ENCODE measurements around the gene EBF4.
A peak's percentile ranks its signal among the peaks of the same experiment; 100 is the strongest.

The EBF4 gene

DNA sequence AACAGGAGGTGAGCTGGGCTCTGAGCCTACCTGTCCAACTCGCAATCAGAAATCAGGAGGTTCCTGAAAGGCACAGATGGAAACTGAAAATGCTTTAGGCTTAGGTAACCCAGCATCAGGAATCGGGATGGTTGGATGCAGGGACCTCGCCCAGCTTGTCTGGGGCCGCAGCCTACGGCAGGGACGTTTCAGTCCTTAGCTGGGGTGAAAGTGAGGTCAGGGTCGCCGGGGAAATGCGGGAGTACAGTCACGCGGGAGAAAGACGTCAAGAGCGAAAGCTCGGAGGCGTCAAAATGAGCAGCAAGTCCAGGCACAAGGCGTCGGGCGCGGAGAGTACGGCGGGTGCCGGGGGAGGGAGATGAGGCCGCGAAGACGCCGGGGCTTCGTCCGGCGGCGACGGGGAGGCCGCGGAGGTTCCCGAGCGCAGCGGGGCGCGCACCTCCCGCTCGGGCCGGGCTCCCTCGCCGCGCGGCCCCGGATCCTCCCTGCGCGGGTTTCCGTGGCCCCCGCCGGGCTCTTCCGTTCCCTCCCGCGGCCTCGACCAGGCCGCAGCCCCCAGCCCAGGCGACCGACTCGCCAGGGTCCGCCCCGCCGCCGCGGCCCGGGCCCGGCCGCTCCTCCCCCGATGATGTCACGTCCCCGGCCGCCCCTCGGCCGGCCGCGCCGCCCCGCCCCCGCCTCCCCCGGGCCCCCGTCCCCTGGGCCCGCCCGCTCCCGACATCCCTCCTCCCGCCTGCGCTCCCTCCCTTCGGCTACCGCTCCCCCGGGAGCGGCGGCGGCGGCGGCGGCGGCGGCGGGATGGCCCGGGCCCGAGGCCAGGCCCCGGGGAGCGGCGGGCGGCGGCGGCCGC lies at the start of gene EBF4:
Gene EBF4, plus strand, starts transcription at position 745 of the 850 bp plus-strand sequence. CDS start 866 bp downstream, outside the sequence.
- DNase-seq: peak; percentile 10

- no peak for DNase-seq
Measured at GRCh38 chr20:2643708-2644107, 48.9 kb upstream of the EBF4 start.

GRCh38 chr20:2651772-2652723 lies 40.5 kb upstream of the EBF4 start, which contains the start of gene NOP56:
Gene NOP56 (plus strand): TSS chr20:2652632. CDS start chr20:2652661, 29 bp downstream.
- peak; percentile 87 for DNase-seq

DNA sequence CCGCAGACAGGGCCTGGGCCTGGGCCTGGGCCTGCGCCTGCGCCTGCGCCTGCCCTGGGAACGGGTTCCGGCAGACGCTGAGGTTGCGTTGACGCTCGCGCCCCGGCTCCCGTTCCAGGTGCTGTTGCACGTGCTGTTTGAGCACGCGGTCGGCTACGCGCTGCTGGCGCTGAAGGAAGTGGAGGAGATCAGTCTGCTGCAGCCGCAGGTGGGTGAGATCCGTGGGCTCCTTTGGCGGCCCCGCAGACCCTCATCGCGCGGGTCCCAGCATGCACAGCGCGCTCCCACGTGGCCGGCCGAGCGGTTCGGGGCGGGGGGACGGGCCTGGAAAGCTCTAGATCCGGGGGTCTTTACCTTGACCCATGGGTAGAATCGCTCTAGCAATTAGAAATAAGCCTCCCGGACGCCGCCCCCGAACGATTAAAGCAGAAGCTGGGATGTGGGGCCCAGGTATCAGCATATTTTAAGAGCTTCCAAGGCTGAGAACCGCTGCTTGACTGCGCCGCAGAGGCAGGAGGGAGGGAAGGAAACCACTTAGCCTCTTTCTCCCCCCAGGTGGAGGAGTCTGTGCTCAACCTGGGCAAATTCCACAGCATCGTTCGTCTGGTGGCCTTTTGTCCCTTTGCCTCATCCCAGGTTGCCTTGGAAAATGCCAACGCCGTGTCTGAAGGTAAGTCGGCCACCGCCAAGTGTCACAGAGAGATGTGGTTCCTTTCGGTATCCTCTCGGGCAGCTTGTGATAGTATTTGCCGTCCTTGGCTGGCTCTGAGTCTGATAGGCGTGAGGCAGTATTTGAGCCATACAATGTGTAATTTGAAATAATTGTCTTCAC lies 39.6 kb upstream of the EBF4 start:
- DNase-seq: peak; percentile 58

DNA sequence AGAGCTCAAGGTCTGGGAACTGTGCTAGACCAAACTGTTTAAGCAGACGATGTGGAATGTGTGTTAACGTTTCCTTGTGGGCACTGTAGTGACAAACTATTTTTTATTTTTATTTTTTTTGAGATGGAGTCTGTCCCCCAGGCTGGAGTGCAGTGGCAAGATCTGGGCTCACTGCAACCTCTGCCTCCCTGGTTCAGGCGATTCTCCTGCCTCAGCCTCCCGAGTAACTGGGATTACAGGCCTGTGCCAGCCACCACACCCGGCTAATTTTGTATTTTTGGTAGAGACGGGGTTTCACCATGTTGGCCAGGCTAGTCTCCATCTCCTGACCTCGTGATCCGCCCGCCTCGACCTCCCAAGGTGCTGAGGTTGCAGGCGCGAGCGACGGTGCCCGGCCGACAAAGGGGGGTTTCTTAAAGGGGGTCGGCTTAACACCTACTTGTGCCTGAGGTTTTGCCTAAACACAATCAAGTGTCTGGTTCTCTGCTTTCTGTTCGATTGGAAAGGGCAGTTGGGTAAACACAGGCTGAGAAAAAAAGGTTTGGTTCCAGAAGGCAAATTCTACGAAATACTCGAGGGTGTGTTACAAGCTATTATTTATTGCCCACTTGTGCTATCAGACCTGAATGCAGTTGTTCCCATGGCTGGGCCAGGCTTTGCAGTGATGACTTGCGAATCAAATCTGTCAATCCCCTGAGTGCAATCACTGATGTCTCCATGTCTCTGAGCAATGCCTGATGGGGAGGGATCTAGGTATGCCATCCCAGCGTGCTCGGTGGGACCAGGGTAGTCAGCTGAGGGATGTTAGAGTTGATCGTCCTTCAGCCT lies 38.8 kb upstream of the EBF4 start:
- DNase-seq: no peak

GRCh38 chr20:2654384-2654822 lies 38.2 kb upstream of the EBF4 start:
- DNase-seq: no peak

GRCh38 chr20:2654831-2655230 lies 37.7 kb upstream of the EBF4 start:
- no peak for DNase-seq

GRCh38 chr20:2655331-2656116 lies 37.1 kb upstream of the EBF4 start:
- DNase-seq: no peak

GRCh38 chr20:2656471-2657117 lies 36.0 kb upstream of the EBF4 start:
- DNase-seq: no peak

GRCh38 chr20:2657241-2657640 lies 35.3 kb upstream of the EBF4 start:
- DNase-seq: no peak

- DNase-seq: no peak
Measured at GRCh38 chr20:2657674-2658073, 34.9 kb upstream of the EBF4 start.

DNA sequence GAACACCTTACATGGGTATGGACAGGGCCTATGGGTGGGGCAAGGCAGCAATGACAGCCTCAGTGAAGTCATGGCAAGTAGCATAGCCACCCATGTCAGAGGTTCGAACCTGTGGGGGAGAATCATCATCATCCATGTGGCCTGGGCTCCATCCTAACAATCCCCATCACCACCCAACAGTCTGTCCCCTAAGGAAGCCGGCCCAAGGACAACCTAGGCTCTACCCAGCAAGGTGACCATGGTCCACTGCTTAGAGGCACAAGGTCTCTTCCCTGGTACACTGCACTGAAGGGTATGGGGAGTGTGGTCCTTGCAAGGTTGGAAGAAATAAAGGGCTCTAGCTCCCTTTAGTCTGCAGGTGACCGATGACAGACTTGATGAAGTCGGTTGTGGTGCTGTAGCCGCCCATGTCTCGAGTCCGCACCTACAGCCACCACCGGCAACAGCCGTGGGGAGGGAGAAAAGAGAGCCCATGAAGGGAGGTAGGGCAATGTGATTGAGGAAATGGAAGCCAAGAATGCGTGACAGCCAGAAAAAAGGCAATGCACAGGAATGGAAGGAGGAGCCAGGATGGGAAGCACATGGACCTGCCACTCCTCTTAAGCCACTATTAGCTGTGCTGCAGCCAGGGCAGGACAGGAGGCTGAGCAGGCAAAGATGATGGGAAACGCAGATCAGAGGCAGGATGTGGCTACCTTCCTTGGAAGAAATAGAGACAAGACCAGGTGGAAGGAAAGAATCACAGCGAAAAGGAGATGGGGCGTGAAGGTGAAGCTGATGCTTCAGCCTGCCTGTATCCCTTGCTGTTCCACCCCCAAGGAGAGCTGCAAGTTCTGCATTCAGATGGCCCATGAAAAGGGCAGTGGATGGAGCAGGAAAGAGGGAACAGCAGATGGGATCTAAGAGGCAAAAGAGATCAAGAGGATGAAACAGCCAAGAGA lies 33.9 kb upstream of the EBF4 start:
- DNase-seq: no peak

DNA sequence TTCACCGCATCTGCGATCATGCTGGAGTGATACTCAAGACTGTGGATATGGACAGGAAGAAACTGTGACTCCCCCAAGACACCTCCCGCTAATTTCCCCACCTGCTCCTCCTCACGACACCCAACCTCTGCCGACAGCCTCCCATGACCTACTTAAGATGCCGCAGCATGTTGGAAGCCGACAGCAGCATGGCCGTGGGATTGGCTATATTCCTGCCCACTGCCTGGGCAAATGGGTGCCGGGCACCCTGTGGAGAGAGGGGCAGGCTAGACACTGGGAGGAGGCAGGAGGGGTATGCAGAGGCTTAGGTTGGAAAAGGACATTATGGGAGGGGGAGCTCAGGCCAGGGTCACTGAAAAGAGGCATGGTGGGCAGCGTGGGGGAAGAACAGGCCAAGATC lies 33.0 kb upstream of the EBF4 start:
- no peak for DNase-seq

DNA sequence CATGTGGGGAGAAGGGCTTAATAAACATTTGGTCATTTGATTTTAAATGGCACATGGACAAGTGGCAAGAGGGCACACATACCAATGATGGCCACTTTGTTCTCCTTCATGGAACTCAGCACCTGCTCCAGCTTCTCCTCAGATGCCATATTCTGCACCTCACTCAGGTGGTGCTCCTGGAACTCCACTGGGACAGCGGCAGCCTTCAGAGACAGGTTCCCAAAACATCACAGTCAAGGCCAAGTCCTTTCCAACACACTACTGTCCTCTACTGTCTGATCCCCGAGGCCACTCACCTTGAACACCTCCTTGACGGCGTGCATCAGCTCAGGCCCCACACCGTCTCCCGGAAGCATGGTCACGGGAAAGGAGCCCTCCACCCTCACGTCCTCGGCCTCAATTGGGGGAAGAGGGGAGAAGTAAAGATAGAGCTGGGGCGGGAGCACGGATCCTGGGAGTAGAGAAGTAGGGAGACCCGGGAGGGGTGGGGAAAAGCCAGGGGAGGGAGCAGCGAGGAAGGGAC lies 29.2 kb upstream of the EBF4 start:
- no peak for DNase-seq

GRCh38 chr20:2663887-2664719 lies 28.5 kb upstream of the EBF4 start, which contains the start of gene IDH3B:
Gene IDH3B (minus strand): TSS chr20:2664216. CDS start chr20:2664188, 28 bp downstream.
- DNase-seq: peak; percentile 92

- DNase-seq: no peak
Measured at GRCh38 chr20:2671977-2672376, 20.6 kb upstream of the EBF4 start.

GRCh38 chr20:2672446-2672845 lies 20.1 kb upstream of the EBF4 start:
- no peak for DNase-seq

DNA sequence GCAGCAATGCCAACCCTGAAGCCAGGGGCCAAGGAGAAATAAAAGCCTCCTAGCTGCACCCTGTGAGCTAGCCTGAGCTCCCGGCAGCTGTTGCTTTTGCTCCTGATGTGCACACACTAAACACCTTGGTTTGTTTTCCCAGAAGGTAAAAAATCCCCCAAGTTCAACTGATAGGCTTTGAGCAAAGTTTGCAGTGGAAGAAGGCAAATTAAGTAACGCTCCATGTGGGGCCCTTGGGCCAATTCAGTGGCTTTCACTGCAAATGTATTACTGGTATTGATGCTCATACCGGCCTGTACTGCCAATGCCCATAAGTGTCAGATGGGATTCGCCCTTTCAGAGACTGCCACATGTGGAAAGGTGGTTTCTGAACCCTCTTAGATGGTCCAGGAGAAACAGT lies 19.1 kb upstream of the EBF4 start:
- DNase-seq: no peak

Data from NCI-H1092 treated with DMSO at 0.1 percent for 48 hours (cell line).